Upper lobe of right lung (tissue), 1 donor: Measurements from ENCODE around the gene PFKP. TPM values are rescaled to one million over a fixed set of nuclear protein-coding genes. Genes with fewer than 3 reads are reported as not detected.

ENCODE experiments used
- ATAC-seq: fragments of 200-7000 bp; cut with Tn5 transposase; one replicate; pipeline ENCODE4 v1.9.1; 2020; ENCODE audit warnings: mild to moderate bottlenecking, moderate library complexity
- DNase-seq: peaks from one replicate; pipeline ENCODE4 v3.0.0-alpha.2; 2020
- H3K27ac ChIP-seq: fragments of 200-600 bp; one replicate; pipeline ENCODE4 v1.8.0; 2022
- H3K27me3 ChIP-seq: fragments of 200-600 bp; one replicate; pipeline ENCODE4 v1.8.0; 2022; ENCODE audit warnings: mild to moderate bottlenecking
- H3K36me3 ChIP-seq: fragments of 200-600 bp; one replicate; pipeline ENCODE4 v1.8.0; 2022
- H3K4me1 ChIP-seq: fragments of 200-600 bp; one replicate; pipeline ENCODE4 v1.8.0; 2022
- H3K4me3 ChIP-seq: fragments of 200-600 bp; one replicate; pipeline ENCODE4 v1.8.0; 2022; ENCODE audit warnings: mild to moderate bottlenecking
- H3K9me3 ChIP-seq: fragments of 200-600 bp; one replicate; pipeline ENCODE4 v1.8.0; 2022
- CTCF ChIP-seq: fragments of 200-600 bp; IDR thresholded peaks from one replicate; pipeline ENCODE4 v1.8.0; 2022; ENCODE audit warnings: antibody characterized with exemption
- intact Hi-C: fragments of 100-400 bp; cut with DNase I; formaldehyde crosslinking; loops from one replicate; pipeline ENCODE4 v1.11.0; 2022
- total RNA-seq: library from RNA; stranded (reverse); fragmentation: NEBNext Ultra II Directional; extraction: Animal tissue kit (Norgen Biotek cat#: 25700); gene quantifications from one replicate; pipeline ENCODE4 v1.2.1, GENCODE V29; 2021
- donor health status: DM: no; HTN: yes; CAD: no; lungs with severe emphysema.

The PFKP gene
- total RNA-seq, 1 donor from 2014 or later: 29.3 TPM

DNA sequence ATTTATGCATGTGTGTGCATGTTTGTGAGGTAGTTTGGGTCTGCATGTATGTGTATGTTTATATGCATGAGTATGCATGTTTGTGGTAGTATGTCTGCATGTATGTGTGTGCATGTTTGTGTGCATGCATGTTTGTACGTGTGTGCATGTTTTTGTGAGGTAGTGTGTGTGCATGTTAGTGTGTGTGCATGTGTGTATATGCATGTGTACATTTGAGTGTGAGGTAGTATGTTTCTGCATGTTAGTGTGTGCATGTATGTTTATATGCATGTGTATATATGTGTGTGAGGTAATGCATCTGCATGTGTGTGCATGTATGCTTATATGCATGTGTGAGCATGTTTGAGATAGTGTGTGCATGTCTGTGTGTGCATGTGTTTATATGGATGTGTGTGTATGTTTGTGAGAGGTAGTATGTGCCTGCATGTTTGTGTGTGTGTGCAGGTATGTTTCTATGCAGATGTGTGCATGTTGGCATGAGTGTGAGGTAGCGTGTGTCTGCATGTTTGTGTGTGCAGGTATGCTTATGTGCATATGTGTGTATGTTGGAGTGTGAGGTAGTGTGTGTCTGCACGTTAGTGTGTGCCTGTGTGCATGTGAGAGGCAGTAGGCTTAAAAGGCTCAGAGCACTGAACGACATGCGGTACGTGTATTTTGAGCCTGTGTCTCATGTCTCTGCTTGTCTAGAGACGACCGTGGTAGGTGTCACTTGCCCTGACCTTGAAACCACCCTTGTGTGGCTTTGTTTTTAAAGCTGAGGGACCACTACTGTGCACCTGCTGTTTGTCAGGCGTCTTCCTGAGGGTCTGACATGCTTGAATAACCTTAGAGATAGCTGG is 43.7 kb downstream of the PFKP start:
- no peak for DNase-seq
- no peak for TF ChIP-seq CTCF
- H3K27me3 ChIP-seq: no peaks in the 10 kb centered on the region
- intact Hi-C loops: no loop called here
- ATAC-seq: no peak
- H3K4me3 ChIP-seq: no peak overlapping the region
- H3K9me3 ChIP-seq: no peaks in the 10 kb centered on the region
- H3K36me3 ChIP-seq: peaks cover 26% of the 10 kb centered on the region
- H3K4me1 ChIP-seq: no peaks in the 10 kb centered on the region
- no peak overlapping the region for H3K27ac ChIP-seq

DNA sequence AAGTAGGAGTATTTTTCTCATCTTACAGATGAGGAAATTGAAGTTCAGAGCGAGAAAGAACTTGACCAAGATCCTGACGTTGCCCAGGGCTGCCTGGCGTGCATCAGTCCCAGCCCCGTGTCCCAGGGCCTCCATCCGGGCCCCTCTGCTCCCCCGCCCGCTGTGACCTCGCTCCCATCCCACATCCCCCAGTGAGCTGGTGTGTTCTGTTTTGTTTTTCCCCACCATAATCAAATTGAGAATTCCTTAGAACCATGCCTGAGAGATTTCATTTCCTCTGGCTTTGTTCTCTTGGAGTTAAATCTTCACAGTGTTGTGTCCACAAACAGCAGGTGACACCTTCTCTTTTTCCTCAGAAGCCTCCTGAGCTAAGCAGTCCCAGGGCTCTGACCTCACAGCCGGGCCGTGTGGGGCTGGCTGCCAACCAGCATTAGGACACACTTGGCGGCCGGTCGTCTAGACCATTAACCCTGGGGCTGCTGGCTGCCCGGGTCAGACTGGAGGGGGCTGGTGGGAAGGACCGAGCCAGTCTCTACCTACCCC is 44.3 kb downstream of the PFKP start:
- H3K36me3 ChIP-seq: peaks cover 29% of the 10 kb centered on the region
- no peak overlapping the region for H3K27ac ChIP-seq
- H3K4me1 ChIP-seq: no peaks in the 10 kb centered on the region
- H3K27me3 ChIP-seq: no peaks in the 10 kb centered on the region
- no peaks in the 10 kb centered on the region for H3K9me3 ChIP-seq
- intact Hi-C loops: no loop called here
- ATAC-seq: no peak
- no peak overlapping the region for H3K4me3 ChIP-seq
- DNase-seq: no peak
- no peak for TF ChIP-seq CTCF

- no peak for ATAC-seq
- Histone ChIP-seq H3K4me3 (no peak overlapping the region), H3K27ac (no peak overlapping the region), H3K27me3 (no peaks in the 10 kb centered on the region), H3K36me3 (peaks cover 27% of the 10 kb centered on the region), H3K9me3 (no peaks in the 10 kb centered on the region), H3K4me1 (no peaks in the 10 kb centered on the region)
- DNase-seq: no peak
- intact Hi-C loops: no loop called here
- no peak for TF ChIP-seq CTCF
Measured at GRCh38 chr10:3113343-3113720, 46.0 kb downstream of the PFKP start.

- ATAC-seq (no peak), DNase-seq (no peak)
- H3K27ac ChIP-seq: no peak overlapping the region
- H3K36me3 ChIP-seq: peaks cover 22% of the 10 kb centered on the region
- intact Hi-C loops: no loop called here
- no peaks in the 10 kb centered on the region for H3K4me1 ChIP-seq
- H3K9me3 ChIP-seq: no peaks in the 10 kb centered on the region
- H3K27me3 ChIP-seq: no peaks in the 10 kb centered on the region
- H3K4me3 ChIP-seq: no peak overlapping the region
- TF ChIP-seq CTCF: no peak
Measured at GRCh38 chr10:3115685-3116084, 48.3 kb downstream of the PFKP start.

- Histone ChIP-seq H3K27me3 (no peaks in the 10 kb centered on the region), H3K27ac (no peak overlapping the region), H3K4me3 (no peak overlapping the region), H3K36me3 (peaks cover 22% of the 10 kb centered on the region), H3K4me1 (no peaks in the 10 kb centered on the region), H3K9me3 (no peaks in the 10 kb centered on the region)
- no peak for DNase-seq
- intact Hi-C loops: no loop called here
- TF ChIP-seq CTCF: no peak
- peak; percentile 46 for ATAC-seq
Measured at GRCh38 chr10:3116508-3117100, 49.3 kb downstream of the PFKP start.
